ENCODE results near the gene APBA2.

Gene APBA2

DNA sequence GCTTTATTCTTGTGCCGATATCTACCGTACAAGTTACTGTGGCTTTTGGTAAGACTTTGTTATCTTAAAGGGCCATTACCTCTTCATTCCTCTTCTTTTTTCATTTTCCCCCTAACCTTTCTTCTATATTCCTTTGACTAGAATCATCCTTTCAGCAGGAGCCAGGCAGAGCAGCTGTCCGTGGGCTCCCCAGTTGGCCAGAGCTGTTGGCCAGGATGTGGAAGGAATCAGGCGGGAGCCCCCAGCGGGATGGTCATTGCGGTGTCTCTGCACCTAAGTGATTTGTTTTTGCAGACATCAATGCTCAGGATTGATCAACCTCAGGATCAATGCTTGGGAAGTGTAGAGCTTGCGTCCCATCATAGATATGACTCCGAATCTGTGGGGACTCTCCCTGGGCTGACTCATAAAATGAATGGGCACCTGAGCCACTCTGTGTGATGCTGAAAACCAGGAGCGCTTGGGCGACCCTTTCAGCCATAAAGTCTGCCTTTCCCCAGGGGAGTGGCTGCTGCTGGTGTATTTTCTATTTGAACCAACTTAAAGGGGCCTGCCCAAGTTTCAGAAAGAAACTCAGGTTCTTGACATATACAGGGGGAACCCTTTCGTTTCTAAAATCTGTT is 21.7 kb downstream of the APBA2 start:
- H3K36me3 ChIP-seq (replicated peaks): no peaks in the 10 kb centered on the region
- H3K9me3 ChIP-seq: no peaks in the 10 kb centered on the region
- H3K4me1 ChIP-seq: peaks cover 13% of the 10 kb centered on the region
- no peak overlapping the region for H3K4me3 ChIP-seq
- in situ Hi-C loops (cut with MboI; ENCODE audit: low sequenced_read_pairs): no loop called here
- H3K27me3 ChIP-seq (ENCODE audit: low read depth): no peaks in the 10 kb centered on the region
- no peak for DNase-seq (ENCODE audit: low spot score in 2 of 2)

DNA sequence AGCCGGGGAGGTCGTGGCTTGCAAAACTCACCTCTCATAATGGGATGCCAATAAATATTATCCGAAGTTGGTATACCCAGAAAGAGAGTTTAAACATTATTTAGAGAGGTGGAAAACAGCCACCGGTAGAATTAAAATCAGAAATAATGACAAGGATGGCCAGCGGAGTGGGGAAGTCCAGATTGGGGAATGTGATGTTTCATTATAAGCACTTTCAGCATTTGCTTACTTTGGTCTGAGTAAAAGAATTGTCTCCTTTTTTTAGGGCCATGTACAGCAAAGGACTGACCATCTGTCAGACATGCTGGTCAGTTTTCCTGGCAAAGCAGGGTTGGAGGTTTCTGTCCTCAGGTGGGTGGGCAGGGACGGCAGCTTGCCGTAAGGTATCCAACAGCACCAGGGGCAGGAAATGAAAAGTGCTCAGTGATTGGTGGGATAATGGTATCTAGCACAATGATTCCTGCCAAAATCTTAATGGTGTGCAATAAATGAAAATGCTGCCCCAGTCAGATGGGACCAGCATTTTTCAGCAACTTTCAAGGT is 24.3 kb downstream of the APBA2 start:
- Histone ChIP-seq H3K36me3 (replicated peaks) (no peaks in the 10 kb centered on the region), H3K9me3 (no peaks in the 10 kb centered on the region), H3K4me1 (peaks cover 13% of the 10 kb centered on the region), H3K27me3 (ENCODE audit: low read depth) (no peaks in the 10 kb centered on the region), H3K4me3 (no peak overlapping the region)
- DNase-seq (ENCODE audit: low spot score in 2 of 2): no peak
- in situ Hi-C loops (cut with MboI; ENCODE audit: low sequenced_read_pairs): no loop called here

DNA sequence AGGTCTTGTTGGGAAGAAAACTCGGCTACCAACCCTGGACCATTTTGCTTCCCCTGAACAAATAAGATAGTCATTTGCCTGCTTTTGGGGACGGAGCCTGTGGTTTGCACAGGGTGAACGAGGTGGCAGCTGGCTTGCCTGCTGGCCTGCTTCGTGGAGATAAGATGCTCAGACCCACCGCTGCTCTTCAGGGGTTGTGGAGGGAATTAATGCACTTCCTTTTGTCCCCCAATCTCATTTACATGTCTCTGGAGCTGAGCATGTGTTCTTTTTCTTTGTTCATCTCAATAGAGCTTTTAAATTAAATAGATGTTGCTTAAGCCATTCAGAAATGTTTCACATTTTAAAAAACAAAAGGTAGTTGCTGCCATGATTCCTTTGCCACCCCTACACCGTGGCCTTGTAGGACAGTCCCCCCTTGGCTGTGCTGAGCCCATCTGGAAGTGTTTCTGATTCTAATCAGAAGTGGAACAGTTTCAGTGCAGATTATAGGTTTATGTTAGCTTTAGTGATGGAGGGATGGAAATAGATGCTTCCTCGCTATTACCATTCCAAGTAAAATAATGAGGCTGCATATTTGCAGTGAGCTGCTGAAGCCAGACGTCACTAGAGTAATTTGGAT is 25.6 kb downstream of the APBA2 start:
- in situ Hi-C loops (cut with MboI; ENCODE audit: low sequenced_read_pairs): no loop called here
- H3K27me3 ChIP-seq (ENCODE audit: low read depth): no peaks in the 10 kb centered on the region
- no peaks in the 10 kb centered on the region for H3K9me3 ChIP-seq
- peak; percentile 49 to 55 for DNase-seq (ENCODE audit: low spot score in 2 of 2)
- no peak overlapping the region for H3K4me3 ChIP-seq
- H3K4me1 ChIP-seq: peaks cover 13% of the 10 kb centered on the region
- no peaks in the 10 kb centered on the region for H3K36me3 ChIP-seq (replicated peaks)

DNA sequence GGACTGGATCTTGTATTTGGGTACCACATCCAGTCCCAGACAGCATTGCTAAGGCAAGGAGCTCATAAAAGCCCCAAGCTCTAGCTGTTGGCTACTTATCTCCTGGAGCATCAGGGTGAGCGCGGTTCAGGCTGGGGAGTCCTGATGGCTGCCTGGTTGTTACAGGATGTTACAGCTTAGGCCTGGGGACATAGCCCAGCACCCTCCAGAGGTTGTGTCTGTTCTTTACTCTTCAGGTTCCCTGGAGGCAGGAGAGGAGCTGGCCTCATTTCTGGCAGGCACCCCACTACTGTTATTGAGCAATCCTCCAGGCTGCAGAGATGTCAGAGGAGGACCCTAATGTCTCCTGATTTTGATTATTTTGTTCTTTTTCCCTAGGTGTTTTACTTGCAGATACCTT is 26.6 kb downstream of the APBA2 start:
- Histone ChIP-seq H3K4me1 (peaks cover 13% of the 10 kb centered on the region), H3K36me3 (replicated peaks) (no peaks in the 10 kb centered on the region), H3K4me3 (no peak overlapping the region), H3K27me3 (ENCODE audit: low read depth) (no peaks in the 10 kb centered on the region), H3K9me3 (no peaks in the 10 kb centered on the region)
- in situ Hi-C loops (cut with MboI; ENCODE audit: low sequenced_read_pairs): no loop called here
- DNase-seq (ENCODE audit: low spot score in 2 of 2): no peak

DNA sequence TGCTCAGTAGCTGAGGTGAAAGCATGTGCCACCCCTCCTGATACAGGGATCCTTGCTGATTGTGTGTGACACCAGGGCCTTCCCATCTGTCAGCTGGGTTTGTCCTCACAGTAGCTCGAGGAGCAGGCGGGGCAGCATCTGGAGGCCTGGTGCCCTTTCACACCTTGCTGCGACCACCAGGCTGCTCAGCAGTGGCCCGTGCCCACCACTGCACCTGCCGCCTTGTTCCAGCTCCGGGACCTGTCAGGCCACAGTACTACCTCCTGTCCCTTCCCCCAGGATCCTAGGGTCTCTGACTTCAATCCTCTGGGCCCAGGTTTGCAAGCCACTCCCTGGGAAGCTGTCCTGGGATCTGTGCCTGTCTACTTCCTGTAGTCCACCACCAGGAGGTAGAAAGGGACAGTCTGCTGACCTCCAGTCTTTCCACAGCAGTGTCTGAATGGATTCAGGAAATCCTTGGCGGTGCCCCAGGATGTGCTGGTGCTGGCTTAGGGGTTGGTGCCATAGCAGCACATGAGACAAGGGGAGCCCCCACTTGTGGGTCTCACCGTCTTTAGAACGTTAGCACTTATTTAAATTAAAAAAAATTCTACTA is 27.5 kb downstream of the APBA2 start:
- Histone ChIP-seq H3K4me3 (no peak overlapping the region), H3K9me3 (no peaks in the 10 kb centered on the region), H3K4me1 (peaks cover 13% of the 10 kb centered on the region), H3K36me3 (replicated peaks) (no peaks in the 10 kb centered on the region), H3K27me3 (ENCODE audit: low read depth) (no peaks in the 10 kb centered on the region)
- no peak for DNase-seq (ENCODE audit: low spot score in 2 of 2)
- in situ Hi-C loops (cut with MboI; ENCODE audit: low sequenced_read_pairs): no loop called here

DNA sequence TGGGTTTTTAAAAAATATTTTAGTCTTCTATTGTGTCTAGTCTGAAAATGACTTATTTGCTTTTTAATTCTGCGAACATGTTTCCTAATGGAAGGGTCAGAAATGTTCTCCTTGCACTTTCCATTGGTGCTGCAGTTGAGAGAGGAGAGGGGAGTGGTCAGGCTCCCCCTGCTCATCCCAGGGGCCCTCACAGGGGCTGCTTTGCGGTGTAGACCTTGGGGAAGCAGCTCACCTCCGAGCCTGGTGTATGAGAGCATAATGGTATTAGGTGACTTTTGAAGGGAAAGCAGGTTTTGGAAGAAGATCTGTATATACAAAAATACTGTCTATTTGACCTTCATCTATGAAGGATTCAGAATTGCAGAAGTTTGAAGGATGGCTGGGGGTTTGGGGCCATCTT is 28.3 kb downstream of the APBA2 start:
- no peak for DNase-seq (ENCODE audit: low spot score in 2 of 2)
- no peaks in the 10 kb centered on the region for H3K36me3 ChIP-seq (replicated peaks)
- no peaks in the 10 kb centered on the region for H3K27me3 ChIP-seq (ENCODE audit: low read depth)
- no peak overlapping the region for H3K4me3 ChIP-seq
- in situ Hi-C loops (cut with MboI; ENCODE audit: low sequenced_read_pairs): no loop called here
- no peaks in the 10 kb centered on the region for H3K9me3 ChIP-seq
- peaks cover 13% of the 10 kb centered on the region for H3K4me1 ChIP-seq

DNA sequence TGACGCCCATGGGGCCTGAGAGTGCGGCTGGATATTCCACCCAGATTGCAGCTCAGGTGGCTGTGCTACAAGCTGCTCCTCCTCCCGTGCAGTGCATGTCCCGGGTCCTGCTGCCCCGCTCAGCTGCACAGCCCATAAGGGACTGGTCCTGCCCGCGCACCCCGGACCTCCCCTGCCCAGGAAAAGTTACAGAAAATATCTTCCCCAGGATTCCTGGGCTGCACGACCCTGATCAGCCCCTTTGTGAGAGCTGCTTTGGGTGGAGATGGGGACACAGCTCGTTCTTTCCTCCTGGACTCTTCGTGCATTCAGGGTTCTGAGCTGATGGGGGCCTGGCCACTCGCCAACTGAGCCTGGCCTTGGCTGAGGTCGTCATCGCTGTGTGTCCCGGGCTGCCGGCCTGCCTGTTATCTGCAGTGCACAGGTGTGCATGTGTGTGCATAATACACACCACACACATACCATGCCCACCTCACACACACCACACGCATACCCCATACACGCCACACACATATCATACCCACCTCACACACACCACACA is 28.8 kb downstream of the APBA2 start:
- DNase-seq (ENCODE audit: low spot score in 2 of 2): no peak
- H3K4me1 ChIP-seq: peaks cover 13% of the 10 kb centered on the region
- no peaks in the 10 kb centered on the region for H3K9me3 ChIP-seq
- in situ Hi-C loops (cut with MboI; ENCODE audit: low sequenced_read_pairs): no loop called here
- no peaks in the 10 kb centered on the region for H3K27me3 ChIP-seq (ENCODE audit: low read depth)
- H3K4me3 ChIP-seq: no peak overlapping the region
- H3K36me3 ChIP-seq (replicated peaks): no peaks in the 10 kb centered on the region

DNA sequence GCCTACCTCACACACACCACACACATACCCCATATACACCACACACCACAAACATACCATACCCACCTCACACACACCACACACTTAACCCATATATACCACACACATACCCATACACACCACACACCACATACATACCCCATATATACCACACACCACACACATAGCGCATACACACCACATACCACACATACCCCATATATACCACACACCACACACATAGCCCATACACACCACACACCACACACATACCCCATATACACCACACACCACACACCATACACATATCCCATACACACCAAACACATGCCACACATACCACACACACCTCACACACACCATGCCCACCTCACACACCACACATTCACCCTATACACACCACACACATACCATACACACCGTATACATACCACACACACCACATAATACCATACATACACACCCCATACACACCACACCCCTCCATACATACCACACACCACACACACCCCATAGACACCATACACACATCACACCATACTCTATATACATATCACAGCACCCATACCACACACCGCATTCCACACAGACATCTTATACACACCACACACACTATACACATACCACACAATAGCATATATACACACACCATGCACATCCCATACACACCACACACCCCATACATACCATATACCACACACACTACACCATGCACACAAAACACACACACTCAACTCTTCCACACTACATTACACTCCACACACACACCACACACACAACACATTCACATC is 29.5 kb downstream of the APBA2 start:
- DNase-seq (ENCODE audit: low spot score in 2 of 2): no peak
- Histone ChIP-seq H3K27me3 (ENCODE audit: low read depth) (no peaks in the 10 kb centered on the region), H3K4me3 (no peak overlapping the region), H3K36me3 (replicated peaks) (no peaks in the 10 kb centered on the region), H3K9me3 (no peaks in the 10 kb centered on the region), H3K4me1 (peaks cover 13% of the 10 kb centered on the region)
- in situ Hi-C loops (cut with MboI; ENCODE audit: low sequenced_read_pairs): no loop called here

DNA sequence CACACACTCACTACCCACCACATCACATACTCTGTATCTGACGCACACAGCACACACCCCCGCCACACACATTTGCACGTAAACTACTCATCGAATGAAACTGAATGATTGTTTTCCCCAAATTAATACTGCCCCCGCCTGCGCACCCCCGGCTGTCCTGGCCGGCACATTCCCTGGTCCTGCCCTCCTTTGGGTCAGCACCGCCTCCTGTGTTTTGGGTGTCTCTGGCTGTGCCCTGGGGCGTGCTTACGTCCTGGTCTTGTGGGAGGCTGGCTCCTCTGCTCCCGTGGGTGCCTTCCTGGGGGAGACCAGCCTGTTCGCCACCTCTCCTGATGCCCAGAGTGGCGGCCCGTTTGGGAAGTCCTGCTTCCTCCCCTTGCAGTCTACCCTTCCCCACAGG is 30.2 kb downstream of the APBA2 start:
- Histone ChIP-seq H3K4me3 (no peak overlapping the region), H3K4me1 (peaks cover 9% of the 10 kb centered on the region), H3K9me3 (no peaks in the 10 kb centered on the region), H3K27me3 (ENCODE audit: low read depth) (no peaks in the 10 kb centered on the region), H3K36me3 (replicated peaks) (no peaks in the 10 kb centered on the region)
- in situ Hi-C loops (cut with MboI; ENCODE audit: low sequenced_read_pairs): no loop called here
- no peak for DNase-seq (ENCODE audit: low spot score in 2 of 2)

DNA sequence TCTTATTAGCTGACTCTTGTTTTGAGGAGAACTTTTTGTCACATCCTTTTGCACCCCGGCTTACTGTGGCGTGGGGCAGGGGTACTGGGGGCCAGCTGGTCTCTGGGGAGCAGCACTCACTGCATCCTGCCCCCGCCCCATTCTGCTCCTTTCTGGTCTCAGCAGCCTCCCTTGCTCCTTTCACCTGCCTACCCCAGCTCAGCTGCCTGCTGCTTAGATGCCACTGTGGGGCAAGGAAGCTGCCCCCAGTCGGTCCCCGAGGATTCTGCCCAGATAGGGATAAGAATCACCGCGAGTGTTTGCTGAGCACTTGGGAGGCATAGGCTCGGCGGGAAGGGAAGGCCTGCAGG is 32.0 kb downstream of the APBA2 start:
- H3K4me1 ChIP-seq: no peaks in the 10 kb centered on the region
- no peak overlapping the region for H3K4me3 ChIP-seq
- in situ Hi-C loops (cut with MboI; ENCODE audit: low sequenced_read_pairs): no loop called here

DNA sequence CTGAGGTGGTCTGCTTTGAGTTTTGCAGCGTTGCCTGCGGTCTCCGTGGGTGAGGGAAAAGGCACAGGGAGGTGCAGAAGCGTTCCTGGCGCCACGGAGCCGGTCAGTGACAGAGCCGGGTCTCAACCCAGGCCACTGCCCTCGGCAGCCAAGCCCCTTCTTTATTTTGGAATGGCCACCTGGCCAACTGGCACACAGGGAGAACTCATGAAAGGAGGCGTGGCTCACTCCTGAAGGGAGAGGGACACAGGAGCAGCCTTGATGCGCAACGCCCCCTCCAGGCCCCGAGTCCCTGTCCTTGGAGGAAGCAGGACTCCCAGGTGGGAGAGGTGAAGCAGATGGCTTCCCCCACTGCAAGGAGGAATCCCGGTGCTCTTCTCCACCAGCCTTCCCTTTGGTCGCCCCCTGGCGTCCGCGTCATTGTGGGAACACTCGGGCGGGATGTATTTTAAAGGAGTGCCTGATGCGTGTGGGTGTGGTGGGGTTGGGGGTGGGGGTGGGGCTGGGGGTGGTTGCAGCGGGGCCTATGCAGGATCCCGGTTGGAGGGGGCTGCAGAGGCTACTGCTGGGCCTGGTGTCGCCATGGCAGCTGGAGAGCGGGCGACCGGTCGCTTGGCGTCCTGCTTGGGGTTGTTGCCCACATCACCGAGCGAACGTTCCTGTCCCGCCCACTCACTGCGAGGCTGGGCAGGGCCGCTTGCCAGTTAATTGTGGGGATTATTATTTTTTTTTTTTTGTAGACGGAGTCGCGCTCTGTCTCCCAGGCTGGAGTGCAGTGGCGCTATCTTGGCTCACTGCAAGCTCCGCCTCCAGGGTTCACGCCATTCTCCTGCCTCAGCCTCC is 32.6 kb downstream of the APBA2 start:
- Histone ChIP-seq H3K9me3 (no peaks in the 10 kb centered on the region), H3K4me3 (no peak overlapping the region), H3K36me3 (replicated peaks) (peaks cover 4% of the 10 kb centered on the region; the same call in 1 of the 2 replicates), H3K27me3 (ENCODE audit: low read depth) (no peaks in the 10 kb centered on the region), H3K4me1 (no peaks in the 10 kb centered on the region)
- DNase-seq (ENCODE audit: low spot score in 2 of 2): no peak
- in situ Hi-C loops (cut with MboI; ENCODE audit: low sequenced_read_pairs): no loop called here

More for the DNA sequence above, 32.0 kb downstream of the APBA2 start:
- Histone ChIP-seq H3K36me3 (replicated peaks) (peaks cover 3% of the 10 kb centered on the region; the same call in 1 of the 2 replicates), H3K27me3 (ENCODE audit: low read depth) (no peaks in the 10 kb centered on the region), H3K9me3 (no peaks in the 10 kb centered on the region)
- no peak for DNase-seq (ENCODE audit: low spot score in 2 of 2)

DNA sequence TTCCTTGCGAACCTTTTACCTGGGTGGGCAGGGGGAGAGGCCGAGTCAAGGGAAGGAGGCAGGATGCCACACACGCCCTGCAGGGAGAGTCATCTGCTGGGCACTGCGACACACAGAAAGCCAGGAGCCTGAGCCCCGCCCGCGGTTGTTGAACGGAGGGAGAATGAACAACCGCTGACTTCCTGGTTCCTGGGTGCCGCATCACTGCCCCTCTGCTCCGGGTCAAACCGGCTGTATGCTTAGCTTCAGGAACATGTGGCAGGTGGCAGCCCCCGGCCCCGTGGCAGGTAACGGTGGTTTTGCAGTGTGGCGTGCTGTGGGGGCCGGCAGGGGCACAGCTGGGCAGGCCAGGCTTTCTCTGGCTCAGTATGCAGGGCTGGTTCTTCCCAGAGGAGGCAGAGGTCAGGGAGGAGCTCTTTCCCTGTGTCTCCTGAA is 33.4 kb downstream of the APBA2 start:
- DNase-seq (ENCODE audit: low spot score in 2 of 2): no peak
- H3K4me1 ChIP-seq: no peaks in the 10 kb centered on the region
- peaks cover 4% of the 10 kb centered on the region; the same call in 1 of the 2 replicates for H3K36me3 ChIP-seq (replicated peaks)
- in situ Hi-C loops (cut with MboI; ENCODE audit: low sequenced_read_pairs): no loop called here
- no peaks in the 10 kb centered on the region for H3K9me3 ChIP-seq
- no peak overlapping the region for H3K4me3 ChIP-seq
- no peaks in the 10 kb centered on the region for H3K27me3 ChIP-seq (ENCODE audit: low read depth)
